Stimulated activated CD8-positive, alpha-beta memory T cell treated with anti-CD3 and anti-CD28 coated beads, Interleukin-4, amount 100 ng/mL, for 1 hour (primary cell): ENCODE data around the gene NT5E.

Experiments used
- DNase-seq, 2 donors: peaks; one replicate each; pipeline ENCODE4 v3.0.0-alpha.2; 2020; ENCODE audit warnings: low read depth in 2 of 2, low spot score in 1 of 2

NT5E gene

DNA sequence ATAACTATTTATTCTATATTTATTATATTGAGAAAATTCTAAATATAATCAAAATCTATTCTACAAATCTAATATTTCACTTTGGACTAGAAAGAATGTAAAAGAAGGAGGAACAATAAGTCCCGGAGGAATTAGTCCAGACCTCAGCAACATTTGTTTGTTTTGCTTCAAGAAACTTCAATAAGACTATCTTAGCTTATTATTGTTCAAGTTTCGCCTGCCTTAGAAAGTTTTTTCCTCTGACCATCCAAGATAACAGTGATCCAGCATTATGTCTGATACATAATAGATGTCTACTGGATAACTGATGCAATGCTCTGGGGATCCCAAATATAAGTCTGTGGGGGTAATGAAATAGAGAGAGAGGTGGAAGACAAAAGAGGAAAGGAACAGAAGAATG is 28.7 kb upstream of the NT5E start:
- DNase-seq = no peak

DNA sequence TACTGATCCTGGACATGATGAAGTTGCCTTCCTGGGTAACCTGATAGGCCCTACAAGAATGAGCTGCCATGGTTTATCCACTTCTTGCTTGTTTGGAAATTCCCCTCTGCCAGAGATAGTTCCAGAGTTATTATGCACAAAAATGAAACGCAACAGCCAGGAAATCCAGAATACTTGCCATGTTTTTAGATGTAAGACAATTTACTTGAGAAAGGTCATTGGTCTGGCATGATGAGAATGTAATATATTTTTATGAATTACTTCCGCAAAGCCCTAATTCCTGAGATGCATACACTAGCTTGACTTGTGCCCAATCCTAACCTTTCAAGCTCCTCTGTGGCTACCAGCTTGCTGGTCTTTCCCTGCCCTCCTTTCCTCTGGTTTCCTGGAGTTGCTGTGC is 27.9 kb upstream of the NT5E start:
- DNase-seq = no peak

- DNase-seq = no peak
Measured at GRCh38 chr6:85422996-85423395, 26.9 kb upstream of the NT5E start.

- no peak for DNase-seq
Measured at GRCh38 chr6:85424981-85425380, 24.9 kb upstream of the NT5E start.

GRCh38 chr6:85425997-85426396 is 23.9 kb upstream of the NT5E start:
- no peak for DNase-seq

GRCh38 chr6:85428486-85428885 is 21.4 kb upstream of the NT5E start:
- DNase-seq = no peak

GRCh38 chr6:85429346-85429745 is 20.5 kb upstream of the NT5E start:
- no peak for DNase-seq

DNA sequence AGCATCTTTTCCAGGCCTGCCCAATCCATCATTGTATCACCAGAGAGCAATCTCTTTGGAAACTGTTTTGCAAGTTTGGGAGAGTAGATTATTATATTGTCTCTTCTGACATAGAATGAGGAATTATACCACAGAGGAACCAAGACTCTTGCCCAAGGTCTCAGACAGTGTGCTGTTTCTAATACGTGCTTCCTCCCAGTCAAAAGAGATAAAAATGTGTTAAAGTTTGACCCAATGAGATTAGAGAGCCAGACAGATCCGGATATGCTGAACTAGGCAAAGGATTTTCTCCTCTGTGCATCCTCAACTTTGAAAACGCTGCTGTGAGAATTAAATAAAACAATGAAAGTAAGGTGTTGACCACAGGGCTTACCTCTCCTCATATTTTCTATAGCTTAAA is 18.6 kb upstream of the NT5E start:
- DNase-seq = no peak

- DNase-seq = no peak
Measured at GRCh38 chr6:85432554-85432953, 17.3 kb upstream of the NT5E start.

DNA sequence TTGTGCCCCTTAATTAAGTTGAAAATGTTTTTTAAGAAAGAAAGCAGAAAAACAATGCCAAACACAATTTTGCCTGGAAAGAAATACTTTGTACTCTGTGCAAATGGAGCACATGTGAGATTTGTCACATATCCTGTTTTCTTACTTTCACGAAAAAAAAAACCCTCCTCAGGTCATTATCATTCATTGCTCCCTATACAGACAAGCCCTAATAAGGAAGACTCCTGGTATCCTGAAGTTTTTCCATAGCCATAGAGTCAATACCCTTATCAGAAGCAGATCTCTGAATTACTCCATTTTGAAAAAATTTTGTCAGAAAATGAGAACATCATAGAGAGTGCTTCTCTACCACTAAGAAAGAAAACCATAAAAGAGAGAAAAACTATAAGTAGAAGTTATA is 14.0 kb upstream of the NT5E start:
- DNase-seq = no peak

- DNase-seq = no peak
Measured at GRCh38 chr6:85436411-85436810, 13.5 kb upstream of the NT5E start.

DNA sequence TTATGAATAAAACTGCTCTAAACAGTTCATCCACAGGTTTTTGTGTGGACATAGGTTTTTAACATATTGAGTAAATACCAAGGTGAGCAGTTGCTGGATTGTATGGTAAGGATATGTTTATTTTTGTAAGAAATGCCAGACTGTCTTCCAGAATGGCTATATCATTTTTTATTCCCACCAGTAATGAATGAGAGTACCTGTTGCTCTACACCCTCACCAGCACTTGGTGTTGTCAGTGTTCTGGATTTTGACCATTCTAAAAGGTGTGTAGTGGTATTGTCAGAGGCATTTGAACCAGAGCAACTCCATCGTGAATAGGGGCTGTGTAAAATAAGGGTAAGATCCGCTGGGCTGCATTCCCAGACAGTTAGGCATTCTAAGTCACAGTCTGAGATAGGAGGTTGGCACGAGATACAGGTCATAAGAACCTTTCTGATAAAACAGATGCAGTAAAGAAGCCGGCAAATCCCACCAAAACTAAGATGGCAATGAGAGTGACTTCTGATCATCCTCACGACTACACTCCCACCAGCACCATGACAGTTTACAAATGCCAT is 12.9 kb upstream of the NT5E start:
- DNase-seq = no peak

DNA sequence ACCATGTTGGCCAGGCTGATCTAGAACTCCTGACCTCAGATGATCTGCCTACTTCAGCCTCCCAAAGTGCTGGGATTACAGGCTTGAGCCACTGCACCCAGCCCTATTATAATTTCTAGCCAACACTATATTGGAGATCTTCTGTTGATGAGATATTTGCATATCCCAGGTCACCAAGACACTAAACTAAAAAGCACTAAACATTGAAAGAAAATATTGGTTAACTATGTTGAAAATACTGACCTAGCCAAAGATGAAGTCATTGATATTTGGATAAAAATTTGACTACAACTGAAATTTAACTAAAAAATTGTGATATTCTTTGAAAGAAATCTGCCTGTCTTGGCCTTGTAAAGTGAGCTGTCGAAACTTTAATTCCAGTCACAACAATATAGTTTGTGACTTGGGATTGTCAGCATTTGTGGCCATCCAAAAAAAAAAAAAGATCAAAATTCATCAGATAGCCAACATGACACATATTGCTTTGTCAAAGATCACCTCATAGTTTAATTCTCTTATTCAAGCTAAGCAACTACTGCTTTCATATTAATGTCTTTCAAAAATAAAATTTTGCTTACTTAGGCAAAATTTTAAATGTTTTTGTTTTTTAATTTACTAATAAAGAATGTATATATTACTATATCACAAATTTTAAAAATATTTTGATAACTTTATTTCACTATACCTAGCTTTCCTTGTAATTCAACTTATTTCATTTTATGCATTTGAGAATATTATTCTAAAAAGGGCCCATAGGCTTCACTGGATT is 6.3 kb upstream of the NT5E start:
- DNase-seq = no peak

DNA sequence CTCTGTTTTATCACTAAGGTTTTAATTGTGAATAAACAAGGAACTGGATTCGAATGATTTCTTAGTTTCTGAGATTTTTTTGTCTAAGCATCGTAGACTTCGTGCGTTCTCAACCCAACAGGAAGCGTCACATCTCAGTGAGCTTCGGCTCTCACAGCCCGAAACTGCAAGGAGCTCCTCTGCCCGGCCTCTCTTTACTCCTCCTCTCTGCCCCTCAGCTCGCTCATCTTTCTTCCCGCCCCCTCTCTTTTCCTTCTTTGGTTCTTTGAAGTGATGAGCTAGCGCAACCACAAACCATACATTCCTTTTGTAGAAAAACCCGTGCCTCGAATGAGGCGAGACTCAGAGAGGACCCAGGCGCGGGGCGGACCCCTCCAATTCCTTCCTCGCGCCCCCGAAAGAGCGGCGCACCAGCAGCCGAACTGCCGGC is 480 bp upstream of the NT5E start:
- DNase-seq = no peak

GRCh38 chr6:85451565-85452306 is 1.9 kb downstream of the NT5E start:
- DNase-seq = no peak

- no peak for DNase-seq
Measured at GRCh38 chr6:85452441-85452881, 2.6 kb downstream of the NT5E start.

GRCh38 chr6:85453052-85453451 is 3.2 kb downstream of the NT5E start:
- no peak for DNase-seq

DNA sequence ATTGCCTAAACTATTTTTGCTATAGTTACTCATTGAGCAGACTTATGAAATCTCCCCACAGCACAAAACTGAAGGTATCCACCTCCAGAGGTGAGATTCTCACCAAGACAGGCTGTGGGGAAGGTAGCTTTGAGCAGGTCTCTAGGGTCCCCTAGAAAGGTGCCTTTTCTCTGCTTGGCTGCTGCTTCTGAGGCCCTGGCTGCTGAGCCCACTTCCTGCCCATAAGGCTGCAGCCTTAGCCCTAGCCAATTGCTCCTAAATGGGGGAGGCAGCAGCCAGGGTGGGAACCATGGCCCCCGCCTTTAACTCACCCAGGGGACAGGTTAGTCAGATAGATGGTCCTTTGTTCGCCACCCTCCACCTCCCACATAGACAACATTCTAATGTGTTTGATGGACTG is 3.6 kb downstream of the NT5E start:
- no peak for DNase-seq

DNA sequence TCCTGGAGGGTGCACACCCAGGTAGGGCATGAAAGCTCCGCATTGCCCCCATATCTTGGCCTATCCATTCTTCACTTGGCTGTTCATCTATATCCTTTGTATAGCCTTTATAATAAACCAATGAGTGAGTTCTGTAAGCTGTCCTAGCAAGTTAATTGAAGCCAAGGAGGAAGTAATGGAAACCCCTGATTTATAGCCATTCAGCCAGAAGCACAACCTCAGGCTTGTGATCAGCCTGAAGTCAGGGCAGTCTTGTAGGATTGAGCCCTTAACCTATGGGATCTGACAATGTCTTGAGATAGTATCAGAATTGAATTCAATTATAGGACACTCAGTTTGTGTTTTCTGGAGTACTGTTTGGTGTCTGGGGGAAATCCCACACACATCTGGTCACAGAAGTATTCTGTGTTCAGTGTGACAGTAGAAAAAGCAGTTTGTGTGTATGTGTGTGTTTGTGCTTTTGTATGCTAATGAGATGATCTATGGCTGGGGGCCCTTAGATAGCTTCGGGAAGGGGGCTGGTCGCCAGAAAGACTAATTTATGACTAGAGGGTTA is 5.7 kb downstream of the NT5E start:
- no peak for DNase-seq

DNA sequence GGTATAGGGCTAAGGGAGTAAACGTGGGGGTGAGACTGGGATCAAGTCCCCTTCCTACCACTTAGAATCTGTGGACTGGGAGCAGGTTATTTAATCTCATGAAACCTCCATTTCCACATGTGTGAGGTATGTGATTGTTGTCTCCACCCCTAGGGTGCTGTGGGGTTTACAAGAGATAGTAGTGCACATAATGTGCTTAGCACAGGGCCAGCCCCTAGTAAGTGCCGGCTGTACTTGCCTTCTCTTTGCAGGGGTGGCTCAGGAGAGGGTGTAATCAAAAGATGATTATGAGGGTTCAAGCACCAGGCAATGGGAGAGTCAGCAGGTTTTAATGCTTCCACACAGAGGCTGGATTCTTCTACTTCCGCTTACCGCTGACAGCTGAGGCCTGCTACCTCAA is 6.9 kb downstream of the NT5E start:
- DNase-seq = no peak

GRCh38 chr6:85458184-85458583 is 8.3 kb downstream of the NT5E start:
- no peak for DNase-seq

DNA sequence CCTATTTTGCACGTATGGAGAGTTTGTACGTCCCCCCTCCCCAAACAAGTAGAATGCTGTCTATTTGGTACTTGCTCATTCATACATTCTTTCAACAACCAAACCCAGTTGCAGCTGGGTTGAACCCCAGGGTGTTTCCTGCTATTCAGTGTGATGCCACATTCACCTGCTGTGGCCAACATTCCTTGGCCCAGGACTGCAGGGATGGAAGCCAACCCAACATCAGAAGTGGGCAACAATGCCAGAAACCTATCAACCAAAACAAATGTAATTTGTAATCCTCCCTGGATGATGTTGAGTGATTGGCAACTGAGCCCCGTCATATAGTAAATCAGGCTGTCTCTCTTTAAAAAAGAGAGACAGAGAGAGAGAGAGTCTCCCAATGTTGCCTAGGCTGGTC is 8.9 kb downstream of the NT5E start:
- no peak for DNase-seq
